Stimulated activated CD4-positive, alpha-beta T cell treated with anti-CD3 and anti-CD28 coated beads, Interleukin-4, amount 100 ng/mL, for 1 hour (primary cell): ENCODE results near the gene SLITRK1.

Source experiments
- DNase-seq: peaks from one replicate; pipeline ENCODE4 v3.0.0-alpha.2; 2020

Gene SLITRK1

GRCh38 chr13:83865161-83866137, 16.8 kb downstream of the SLITRK1 start:
- DNase-seq = no peak

- no peak for DNase-seq
Measured at GRCh38 chr13:83853771-83854170, 28.5 kb downstream of the SLITRK1 start.

DNA sequence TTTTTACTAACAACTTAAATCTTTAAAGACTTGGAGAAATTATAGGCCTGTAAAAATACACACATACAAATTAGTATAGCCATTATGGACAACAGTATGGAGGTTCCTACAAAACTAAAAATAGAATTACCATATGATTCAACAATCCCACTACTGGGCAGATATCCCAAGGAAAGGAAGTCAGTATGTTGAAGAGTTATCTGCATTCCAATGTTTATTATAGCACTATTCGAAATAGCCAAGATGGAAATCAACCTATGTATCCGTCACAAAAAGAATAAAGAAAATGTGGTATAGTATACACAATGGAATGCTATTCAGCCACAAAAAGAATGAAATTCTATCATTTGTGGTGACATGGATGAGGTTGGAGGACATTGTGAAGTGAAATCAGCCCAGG, 37.2 kb downstream of the SLITRK1 start:
- no peak for DNase-seq

DNA sequence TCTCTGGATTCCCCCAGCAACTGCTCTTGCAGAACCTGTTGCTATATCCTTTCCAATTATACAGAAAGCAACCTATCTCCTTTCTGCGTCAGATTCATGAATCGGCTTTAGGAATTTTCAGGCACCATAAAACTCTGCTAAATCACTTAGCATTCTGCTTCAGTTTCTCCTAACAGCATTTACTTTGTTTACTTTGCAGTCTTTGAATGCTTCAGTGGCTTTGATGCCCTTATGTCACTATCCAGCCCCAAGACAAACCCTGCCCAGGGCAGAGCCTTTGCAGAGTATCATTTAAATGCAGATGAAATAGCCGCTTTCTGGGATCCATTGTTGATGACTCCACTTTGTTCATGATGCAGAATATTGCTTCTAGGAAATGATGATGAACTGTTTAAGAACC, 43.1 kb downstream of the SLITRK1 start:
- no peak for DNase-seq

GRCh38 chr13:83831796-83832195, 50.5 kb downstream of the SLITRK1 start:
- no peak for DNase-seq

- no peak for DNase-seq
Measured at GRCh38 chr13:83829810-83830209, 52.5 kb downstream of the SLITRK1 start.

- DNase-seq = no peak
Measured at GRCh38 chr13:83827338-83827737, 54.9 kb downstream of the SLITRK1 start.
